Osteoblast (primary cell): Measurements from ENCODE around the gene EFNA5. TPM values are rescaled to one million over a fixed set of nuclear protein-coding genes. Genes with fewer than 3 reads are reported as not detected.

Source experiments
- DNase-seq: peaks from one replicate; pipeline ENCODE4 v3.0.0; 2011; ENCODE audit warnings: low spot score, mixed read lengths; ENCODE audit not compliant: insufficient read length; ENCODE audit errors: missing footprints
- H2AFZ ChIP-seq: 2 replicates; pipeline ENCODE4 v1.6.0; 2011; ENCODE audit warnings: mild to moderate bottlenecking, low read length
- H3K27ac ChIP-seq: 2 replicates; pipeline ENCODE4 v1.5.1; 2011; ENCODE audit warnings: mild to moderate bottlenecking, low read depth, low read length, moderate library complexity
- H3K27me3 ChIP-seq: 2 replicates; pipeline ENCODE4 v1.6.0; 2012; ENCODE audit warnings: mild to moderate bottlenecking, control low read depth, inconsistent platforms, low read length, moderate library complexity; ENCODE audit not compliant: insufficient read depth
- H3K36me3 ChIP-seq: 2 replicates; pipeline ENCODE4 v1.5.1; 2011; ENCODE audit warnings: mild to moderate bottlenecking, low read length, control low read depth, moderate library complexity; ENCODE audit not compliant: insufficient read depth
- H3K4me1 ChIP-seq: 2 replicates; pipeline ENCODE4 v1.5.1; 2011; ENCODE audit warnings: mild to moderate bottlenecking, low read length, control low read depth, moderate library complexity; ENCODE audit not compliant: insufficient read depth
- H3K4me2 ChIP-seq: 2 replicates; pipeline ENCODE4 v1.6.0; 2011; ENCODE audit warnings: mild to moderate bottlenecking, low read length; ENCODE audit not compliant: insufficient read depth
- H3K4me3 ChIP-seq: fragments of 200-600 bp; sonication (generic); 3 replicates; pipeline ENCODE4 v1.5.1; 2012; ENCODE audit warnings: mild to moderate bottlenecking, low read length, inconsistent platforms; ENCODE audit not compliant: insufficient read depth
- H3K79me2 ChIP-seq: 2 replicates; pipeline ENCODE4 v1.6.0; 2012; ENCODE audit warnings: mild to moderate bottlenecking, low read length, control low read depth, inconsistent platforms; ENCODE audit not compliant: insufficient read depth
- H3K9me3 ChIP-seq: 2 replicates; pipeline ENCODE4 v1.5.1; 2011; ENCODE audit warnings: low read depth, low read length, control low read depth
- H4K20me1 ChIP-seq: 2 replicates; pipeline ENCODE4 v1.6.0; 2012; ENCODE audit warnings: mild to moderate bottlenecking, low read length, control low read depth; ENCODE audit not compliant: insufficient read depth
- CTCF ChIP-seq: IDR thresholded peaks from 2 replicates; pipeline ENCODE4 v1.5.1; 2011; ENCODE audit warnings: mild to moderate bottlenecking, low read depth, low read length, moderate library complexity; ENCODE audit errors: extremely low read depth
- total RNA-seq: library from RNA; depleted of rRNA; stranded (reverse); fragments of >200 nt; gene quantifications from 2 replicates; pipeline ENCODE4 v1.2.3, GENCODE V29; 2012

The EFNA5 gene
- total RNA-seq, 1 donor = 12.3 TPM

- no peaks in the 10 kb centered on the region for H3K4me1 ChIP-seq
- no peak overlapping the region for H3K27ac ChIP-seq
- H4K20me1 ChIP-seq = no peaks in the 10 kb centered on the region
- H3K9me3 ChIP-seq = no peaks in the 10 kb centered on the region
- H3K4me3 ChIP-seq = no peak overlapping the region
- no peaks in the 10 kb centered on the region for H3K27me3 ChIP-seq
- peaks cover 18% of the 10 kb centered on the region for H3K79me2 ChIP-seq
- H2AFZ ChIP-seq = no peak overlapping the region
- TF ChIP-seq CTCF = no peak
- H3K4me2 ChIP-seq = no peak overlapping the region
- no peak for DNase-seq
- H3K36me3 ChIP-seq = no peaks in the 10 kb centered on the region
Measured at GRCh38 chr5:107653685-107654084, 17.1 kb downstream of the EFNA5 start.

GRCh38 chr5:107652839-107653607 lies 17.7 kb downstream of the EFNA5 start:
- no peak for DNase-seq
- Histone ChIP-seq H3K4me2 (no peak overlapping the region), H3K36me3 (no peaks in the 10 kb centered on the region), H4K20me1 (no peaks in the 10 kb centered on the region), H3K4me1 (no peaks in the 10 kb centered on the region), H3K4me3 (no peak overlapping the region), H3K9me3 (no peaks in the 10 kb centered on the region), H2AFZ (no peak overlapping the region), H3K27me3 (no peaks in the 10 kb centered on the region), H3K27ac (no peak overlapping the region), H3K79me2 (peaks cover 13% of the 10 kb centered on the region)
- TF ChIP-seq CTCF = no peak

GRCh38 chr5:107652408-107652807 lies 18.3 kb downstream of the EFNA5 start:
- H3K79me2 ChIP-seq = peaks cover 16% of the 10 kb centered on the region
- no peaks in the 10 kb centered on the region for H3K36me3 ChIP-seq
- no peak for DNase-seq

More at GRCh38 chr5:107652408-107652807, 18.3 kb downstream of the EFNA5 start:
- Histone ChIP-seq H3K27me3 (no peaks in the 10 kb centered on the region), H2AFZ (no peak overlapping the region), H3K4me3 (no peak overlapping the region), H4K20me1 (no peaks in the 10 kb centered on the region), H3K4me1 (no peaks in the 10 kb centered on the region), H3K9me3 (no peaks in the 10 kb centered on the region), H3K27ac (no peak overlapping the region), H3K4me2 (no peak overlapping the region)
- no peak for TF ChIP-seq CTCF
